OCI-LY3 (cell line): ENCODE results near the gene CROCC2.

Experiments used
- H2AFZ ChIP-seq: fragments of 200-600, 300-600 bp; shearing (Covaris generic); 2 replicates; pipeline ENCODE4 v1.6.0; 2014; ENCODE audit warnings: antibody characterized with exemption, low read depth, low read length
- H3K27ac ChIP-seq: fragments of 200-600, 300-600 bp; sonication (generic); 2 replicates; pipeline ENCODE4 v1.5.1; 2014; ENCODE audit warnings: mild to moderate bottlenecking, low read length, moderate library complexity, mixed read lengths
- H3K27me3 ChIP-seq: fragments of 200-600, 300-600 bp; sonication (generic); 2 replicates; pipeline ENCODE4 v1.6.1; 2014; ENCODE audit warnings: low read depth, low read length, mixed read lengths
- H3K36me3 ChIP-seq: fragments of 200-600, 300-600 bp; sonication (generic); replicated peaks from 2 replicates; pipeline ENCODE3; 2014; ENCODE audit warnings: low read depth, low read length, mixed read lengths
- H3K4me1 ChIP-seq: fragments of 300-600, 200-600 bp; sonication (generic); 2 replicates; pipeline ENCODE4 v1.6.1; 2014; ENCODE audit warnings: low read length, mixed read lengths
- H3K4me2 ChIP-seq: fragments of 200-600, 300-600 bp; sonication (generic); 2 replicates; pipeline ENCODE4 v1.6.1; 2014; ENCODE audit warnings: low read length, mixed read lengths
- H3K4me3 ChIP-seq: fragments of 300-600, 200-600 bp; sonication (generic); 2 replicates; pipeline ENCODE4 v1.5.1; 2014; ENCODE audit warnings: antibody characterized with exemption, mild to moderate bottlenecking, low read length, moderate library complexity
- H3K79me2 ChIP-seq: fragments of 300-600, 200-600 bp; shearing (Covaris generic); 2 replicates; pipeline ENCODE4 v1.6.1; 2014; ENCODE audit warnings: mild to moderate bottlenecking, low read length, mixed read lengths
- H3K9ac ChIP-seq: fragments of 300-600, 200-600 bp; shearing (Covaris generic); 2 replicates; pipeline ENCODE4 v1.6.0; 2014; ENCODE audit warnings: mild to moderate bottlenecking, low read length, moderate library complexity
- H3K9me3 ChIP-seq: fragments of 200-600, 300-600 bp; shearing (Covaris generic); 2 replicates; pipeline ENCODE4 v1.6.1; 2014; ENCODE audit warnings: low read length, mixed read lengths; ENCODE audit not compliant: insufficient read depth
- H4K20me1 ChIP-seq: fragments of 200-600, 300-600 bp; sonication (generic); 2 replicates; pipeline ENCODE4 v1.6.1; 2016; ENCODE audit warnings: low read length, mixed read lengths; ENCODE audit not compliant: insufficient read depth
- EZH2phosphoT487 ChIP-seq: fragments of 200-600 bp; shearing (Covaris generic); IDR thresholded peaks from 2 replicates; pipeline ENCODE4 v1.6.1; 2018; ENCODE audit warnings: antibody characterized with exemption, mixed run types, low read depth
- TF ChIP-seq, protein P1 (sequence below): fragments of 200-600, 300-600 bp; sonication (generic); IDR thresholded peaks from 2 replicates; pipeline ENCODE4 v1.5.1; 2014; ENCODE audit warnings: antibody characterized with exemption, low read length, low read depth

The CROCC2 gene

DNA sequence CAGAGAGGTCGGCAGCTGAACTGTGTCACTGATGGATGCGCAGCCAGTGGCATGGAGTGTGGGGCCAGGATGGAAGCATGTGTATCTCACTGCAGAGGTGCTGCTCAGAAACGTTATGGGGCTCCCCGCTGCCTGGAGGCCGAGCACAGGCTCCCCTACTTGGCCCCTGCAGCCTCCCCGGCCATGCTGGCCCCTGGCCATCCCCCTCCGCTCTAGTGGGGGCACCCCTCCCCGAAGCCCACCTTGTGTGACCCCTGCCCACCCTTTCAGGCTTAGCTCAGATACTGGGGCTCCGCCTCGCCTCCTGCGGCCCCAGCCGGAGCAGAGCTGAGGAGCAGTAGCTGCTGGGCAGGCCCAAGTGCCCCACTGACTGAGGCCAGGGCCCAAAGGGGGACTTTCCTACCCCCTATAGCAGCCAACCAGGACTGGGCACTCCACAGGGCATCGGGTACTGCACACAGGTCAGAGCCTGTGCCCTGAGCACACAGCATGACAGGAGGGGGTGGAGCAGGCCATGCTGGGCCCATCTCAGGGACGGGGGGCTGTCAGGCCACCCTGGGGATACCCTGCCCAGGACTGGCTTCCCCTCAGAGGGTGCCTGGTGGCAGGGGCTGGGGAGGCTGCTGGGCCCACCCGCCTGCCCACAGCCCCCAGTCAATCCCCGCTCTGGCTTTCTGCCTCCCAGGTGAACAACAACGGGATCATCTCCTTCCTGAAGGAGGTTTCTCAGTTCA is 123.6 kb downstream of the CROCC2 start:
- H2AFZ ChIP-seq, result no peak overlapping the region
- no peaks in the 10 kb centered on the region for H3K36me3 ChIP-seq
- H3K4me3 ChIP-seq, result no peak overlapping the region
- no peaks in the 10 kb centered on the region for H3K79me2 ChIP-seq
- H4K20me1 ChIP-seq, result no peaks in the 10 kb centered on the region
- no peaks in the 10 kb centered on the region for H3K9me3 ChIP-seq
- H3K9ac ChIP-seq, result no peak overlapping the region
- no peaks in the 10 kb centered on the region for H3K4me1 ChIP-seq
- H3K4me2 ChIP-seq, result no peak overlapping the region
- no peaks in the 10 kb centered on the region for H3K27me3 ChIP-seq
- TF ChIP-seq, protein P1, sequence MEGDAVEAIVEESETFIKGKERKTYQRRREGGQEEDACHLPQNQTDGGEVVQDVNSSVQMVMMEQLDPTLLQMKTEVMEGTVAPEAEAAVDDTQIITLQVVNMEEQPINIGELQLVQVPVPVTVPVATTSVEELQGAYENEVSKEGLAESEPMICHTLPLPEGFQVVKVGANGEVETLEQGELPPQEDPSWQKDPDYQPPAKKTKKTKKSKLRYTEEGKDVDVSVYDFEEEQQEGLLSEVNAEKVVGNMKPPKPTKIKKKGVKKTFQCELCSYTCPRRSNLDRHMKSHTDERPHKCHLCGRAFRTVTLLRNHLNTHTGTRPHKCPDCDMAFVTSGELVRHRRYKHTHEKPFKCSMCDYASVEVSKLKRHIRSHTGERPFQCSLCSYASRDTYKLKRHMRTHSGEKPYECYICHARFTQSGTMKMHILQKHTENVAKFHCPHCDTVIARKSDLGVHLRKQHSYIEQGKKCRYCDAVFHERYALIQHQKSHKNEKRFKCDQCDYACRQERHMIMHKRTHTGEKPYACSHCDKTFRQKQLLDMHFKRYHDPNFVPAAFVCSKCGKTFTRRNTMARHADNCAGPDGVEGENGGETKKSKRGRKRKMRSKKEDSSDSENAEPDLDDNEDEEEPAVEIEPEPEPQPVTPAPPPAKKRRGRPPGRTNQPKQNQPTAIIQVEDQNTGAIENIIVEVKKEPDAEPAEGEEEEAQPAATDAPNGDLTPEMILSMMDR, result no peak
- H3K27ac ChIP-seq, result no peak overlapping the region

DNA sequence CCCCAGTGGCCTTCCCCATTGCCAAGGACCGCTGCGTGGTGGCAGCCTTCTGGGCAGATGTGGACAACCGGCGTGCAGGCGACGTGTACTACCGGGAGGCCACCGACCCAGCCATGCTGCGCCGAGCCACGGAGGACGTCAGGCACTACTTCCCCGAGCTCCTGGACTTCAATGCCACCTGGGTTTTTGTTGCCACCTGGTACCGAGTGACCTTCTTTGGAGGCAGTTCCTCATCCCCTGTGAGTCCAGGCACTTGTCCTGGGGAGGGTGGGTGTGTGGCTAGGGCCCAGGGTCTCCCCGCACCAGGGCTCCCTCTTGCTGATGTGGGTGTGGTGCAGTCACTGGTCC is 124.2 kb downstream of the CROCC2 start:
- H3K27me3 ChIP-seq, result no peaks in the 10 kb centered on the region
- no peaks in the 10 kb centered on the region for H3K36me3 ChIP-seq
- H3K9me3 ChIP-seq, result no peaks in the 10 kb centered on the region
- H2AFZ ChIP-seq, result no peak overlapping the region
- no peak overlapping the region for H3K9ac ChIP-seq
- H4K20me1 ChIP-seq, result no peaks in the 10 kb centered on the region
- TF ChIP-seq, protein P1, result no peak
- no peak for TF ChIP-seq EZH2phosphoT487
- H3K4me2 ChIP-seq, result no peak overlapping the region
- no peak overlapping the region for H3K27ac ChIP-seq
- no peaks in the 10 kb centered on the region for H3K79me2 ChIP-seq
- H3K4me3 ChIP-seq, result no peak overlapping the region
- H3K4me1 ChIP-seq, result no peaks in the 10 kb centered on the region

DNA sequence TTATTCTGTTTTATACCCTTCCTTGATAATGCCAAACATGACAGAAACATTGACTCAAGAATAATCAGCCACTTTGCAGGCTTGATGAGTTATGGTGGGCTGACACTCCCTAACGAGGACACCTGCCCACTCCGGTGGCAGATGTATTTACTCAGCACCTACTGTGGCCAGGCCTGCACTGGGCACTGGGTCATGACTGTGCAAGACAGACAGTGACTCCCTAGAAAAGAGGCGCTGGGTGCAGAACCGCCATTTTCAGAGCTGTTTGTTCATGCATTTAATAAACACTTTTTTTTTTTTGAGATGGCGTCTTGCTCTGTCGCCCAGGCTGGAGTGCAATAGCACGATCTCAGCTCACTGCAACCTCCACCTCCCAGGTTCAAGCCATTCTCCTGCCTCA is 124.7 kb downstream of the CROCC2 start:
- Histone ChIP-seq H4K20me1 (no peaks in the 10 kb centered on the region), H3K9ac (no peak overlapping the region), H3K27ac (no peak overlapping the region), H3K4me1 (no peaks in the 10 kb centered on the region), H2AFZ (no peak overlapping the region), H3K9me3 (no peaks in the 10 kb centered on the region), H3K4me3 (no peak overlapping the region), H3K36me3 (no peaks in the 10 kb centered on the region), H3K4me2 (no peak overlapping the region), H3K27me3 (no peaks in the 10 kb centered on the region), H3K79me2 (no peaks in the 10 kb centered on the region)
- TF ChIP-seq, protein P1, result no peak
- no peak for TF ChIP-seq EZH2phosphoT487

DNA sequence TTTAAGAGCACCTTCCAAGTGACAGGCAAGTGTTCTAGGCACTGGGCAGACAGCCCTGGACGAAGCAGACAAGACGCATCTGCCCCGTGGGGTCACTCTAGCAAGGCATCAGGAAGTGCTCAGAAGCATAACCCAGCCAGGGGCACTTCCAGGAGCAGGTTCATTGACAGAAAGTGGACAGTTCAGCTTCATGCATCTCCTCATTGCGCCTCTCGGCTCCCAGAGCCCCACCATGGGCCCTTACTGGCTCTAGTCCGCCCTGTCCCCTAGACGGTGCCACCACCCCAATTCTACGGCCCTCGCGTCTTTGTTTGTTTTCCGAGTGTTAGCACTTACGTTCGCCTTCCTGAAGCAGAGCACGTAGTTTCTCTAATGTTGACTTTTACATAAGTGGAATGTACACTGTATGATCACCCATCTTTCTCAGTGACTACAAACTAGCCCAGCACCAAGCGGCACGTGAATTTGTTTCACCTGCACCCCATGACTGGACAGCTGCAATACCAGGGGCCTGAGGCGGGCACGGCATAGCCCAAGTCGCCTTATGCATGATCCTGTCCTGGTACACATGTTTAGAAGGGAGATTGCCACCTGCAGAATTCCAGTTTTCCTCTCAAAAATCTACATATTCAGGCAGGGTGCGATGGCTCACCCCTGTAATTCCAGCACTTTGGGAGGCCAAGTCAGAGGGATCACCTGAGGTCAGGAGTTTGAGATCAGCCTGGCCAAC is 125.5 kb downstream of the CROCC2 start:
- Histone ChIP-seq H3K9ac (no peak overlapping the region), H3K27ac (no peak overlapping the region), H4K20me1 (no peaks in the 10 kb centered on the region), H2AFZ (no peak overlapping the region), H3K79me2 (no peaks in the 10 kb centered on the region), H3K4me3 (no peak overlapping the region), H3K4me2 (no peak overlapping the region), H3K36me3 (no peaks in the 10 kb centered on the region), H3K9me3 (no peaks in the 10 kb centered on the region), H3K4me1 (no peaks in the 10 kb centered on the region), H3K27me3 (no peaks in the 10 kb centered on the region)
- no peak for TF ChIP-seq EZH2phosphoT487
- TF ChIP-seq, protein P1, result no peak
